ENCODE measurements around the gene ARHGEF10L.

The ARHGEF10L gene

GRCh38 chr1:17713993-17714392 lies 174.5 kb downstream of the ARHGEF10L start:
- FAIRE-seq: no peak
- TF ChIP-seq SPI1 (IDR thresholded peaks at IDR 0.05; ENCODE audit: low read depth, low read length) (no peak), PAX5 (IDR thresholded peaks at IDR 0.05; ENCODE audit: insufficient read depth, low read length, severe bottlenecking) (no peak), POLR2AphosphoS5 (IDR thresholded peaks at IDR 0.05; ENCODE audit: low read depth, low read length) (no peak), POU2F2 (IDR thresholded peaks at IDR 0.05; ENCODE audit: low read depth, low read length) (no peak), TAF1 (IDR thresholded peaks at IDR 0.05; ENCODE audit: low read depth, low read length) (no peak), POLR2A (IDR thresholded peaks at IDR 0.05; ENCODE audit: low read depth, low read length) (no peak)

DNA sequence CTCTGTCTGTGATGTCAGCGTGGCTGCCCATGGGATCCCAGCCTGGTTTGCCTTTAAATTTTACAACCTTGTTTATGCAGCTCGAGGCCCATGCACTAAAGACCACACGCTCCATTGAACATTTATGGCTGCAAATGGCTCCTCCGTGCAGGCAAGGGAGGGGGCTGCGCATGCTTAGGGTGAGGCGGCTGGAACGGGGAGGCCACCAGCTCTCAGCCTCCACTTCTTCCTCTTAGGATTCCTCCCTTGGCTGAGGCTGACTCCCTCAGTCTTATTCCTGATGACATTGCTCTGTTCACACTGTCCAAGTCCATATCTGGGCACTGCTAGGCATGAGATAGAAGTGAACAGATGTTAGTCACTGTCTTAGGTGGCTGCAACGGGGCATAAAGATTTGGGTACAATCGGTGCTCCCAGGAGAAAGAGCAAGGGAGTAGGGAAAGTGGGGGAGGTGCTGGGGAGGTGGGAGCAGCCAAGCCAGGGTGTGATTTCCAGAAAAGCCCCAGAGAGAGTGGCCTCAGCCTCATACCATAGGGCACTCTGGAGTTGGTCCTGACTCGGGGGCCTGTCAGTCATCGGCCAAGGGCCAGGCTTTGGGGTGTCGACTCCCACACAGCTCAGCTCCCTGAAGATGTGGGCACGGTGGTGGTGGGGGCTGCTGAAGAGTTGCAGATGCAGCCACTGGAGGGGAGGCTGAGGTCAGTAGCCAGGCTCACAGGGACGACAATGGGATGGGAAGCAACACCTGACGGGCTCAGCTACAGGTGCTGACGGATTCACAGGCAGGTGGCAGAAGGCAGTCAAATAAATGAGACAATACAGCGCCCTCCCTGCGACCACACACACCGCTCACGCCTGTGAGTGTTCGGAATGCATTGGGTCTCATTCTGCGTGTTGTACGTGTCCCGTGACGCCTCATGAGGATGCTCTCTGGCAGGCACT lies 178.4 kb downstream of the ARHGEF10L start:
- TF ChIP-seq POU2F2 (IDR thresholded peaks at IDR 0.05; ENCODE audit: low read depth, low read length): no peak
- no peak for TF ChIP-seq TAF1 (IDR thresholded peaks at IDR 0.05; ENCODE audit: low read depth, low read length)
- TF ChIP-seq PAX5 (IDR thresholded peaks at IDR 0.05; ENCODE audit: insufficient read depth, low read length, severe bottlenecking): no peak
- no peak for TF ChIP-seq SPI1 (IDR thresholded peaks at IDR 0.05; ENCODE audit: low read depth, low read length)
- no peak for TF ChIP-seq POLR2A (IDR thresholded peaks at IDR 0.05; ENCODE audit: low read depth, low read length)
- no peak for TF ChIP-seq POLR2AphosphoS5 (IDR thresholded peaks at IDR 0.05; ENCODE audit: low read depth, low read length)
- no peak for DNase-seq (ENCODE audit: insufficient read length, low spot score)
- no peak for FAIRE-seq

More at GRCh38 chr1:17713993-17714392, 174.5 kb downstream of the ARHGEF10L start:
- DNase-seq (ENCODE audit: insufficient read length, low spot score): no peak

DNA sequence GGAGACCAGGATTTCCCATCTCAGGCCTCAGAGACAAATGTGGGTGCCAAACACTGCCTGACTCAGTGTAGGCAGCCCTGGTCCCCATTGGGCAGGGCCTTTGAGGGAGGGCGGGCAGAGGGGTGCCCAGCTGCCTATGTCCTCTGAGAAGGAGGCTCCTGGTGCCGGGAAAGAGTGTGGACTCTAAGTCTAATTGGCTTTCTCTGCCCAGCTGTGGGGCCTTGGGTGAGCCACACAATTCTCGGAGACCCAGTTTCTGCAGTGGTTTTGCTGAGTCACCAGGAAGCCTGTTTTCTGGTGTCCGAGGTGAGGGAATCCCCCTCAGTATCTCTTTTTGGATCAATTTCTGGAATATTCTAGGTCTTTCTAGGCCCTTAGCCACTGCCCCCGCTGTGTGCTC lies 180.4 kb downstream of the ARHGEF10L start:
- DNase-seq (ENCODE audit: insufficient read length, low spot score): no peak
- FAIRE-seq: no peak
- no peak for TF ChIP-seq POLR2A (IDR thresholded peaks at IDR 0.05; ENCODE audit: low read depth, low read length)
- TF ChIP-seq SPI1 (IDR thresholded peaks at IDR 0.05; ENCODE audit: low read depth, low read length): no peak
- no peak for TF ChIP-seq POU2F2 (IDR thresholded peaks at IDR 0.05; ENCODE audit: low read depth, low read length)
- no peak for TF ChIP-seq POLR2AphosphoS5 (IDR thresholded peaks at IDR 0.05; ENCODE audit: low read depth, low read length)
- no peak for TF ChIP-seq PAX5 (IDR thresholded peaks at IDR 0.05; ENCODE audit: insufficient read depth, low read length, severe bottlenecking)
- no peak for TF ChIP-seq TAF1 (IDR thresholded peaks at IDR 0.05; ENCODE audit: low read depth, low read length)

GRCh38 chr1:17721444-17721843 lies 181.9 kb downstream of the ARHGEF10L start:
- DNase-seq (ENCODE audit: insufficient read length, low spot score): no peak
- TF ChIP-seq POLR2AphosphoS5 (IDR thresholded peaks at IDR 0.05; ENCODE audit: low read depth, low read length) (no peak), TAF1 (IDR thresholded peaks at IDR 0.05; ENCODE audit: low read depth, low read length) (no peak), POU2F2 (IDR thresholded peaks at IDR 0.05; ENCODE audit: low read depth, low read length) (no peak), SPI1 (IDR thresholded peaks at IDR 0.05; ENCODE audit: low read depth, low read length) (no peak), POLR2A (IDR thresholded peaks at IDR 0.05; ENCODE audit: low read depth, low read length) (no peak), PAX5 (IDR thresholded peaks at IDR 0.05; ENCODE audit: insufficient read depth, low read length, severe bottlenecking) (no peak)
- no peak for FAIRE-seq

GRCh38 chr1:17723684-17724083 lies 184.2 kb downstream of the ARHGEF10L start:
- DNase-seq (ENCODE audit: insufficient read length, low spot score) (no peak), FAIRE-seq (no peak)
- TF ChIP-seq TAF1 (IDR thresholded peaks at IDR 0.05; ENCODE audit: low read depth, low read length): no peak

GRCh38 chr1:17724150-17724549 lies 184.7 kb downstream of the ARHGEF10L start:
- no peak for TF ChIP-seq SPI1 (IDR thresholded peaks at IDR 0.05; ENCODE audit: low read depth, low read length)
- no peak for TF ChIP-seq POLR2AphosphoS5 (IDR thresholded peaks at IDR 0.05; ENCODE audit: low read depth, low read length)
- no peak for TF ChIP-seq TAF1 (IDR thresholded peaks at IDR 0.05; ENCODE audit: low read depth, low read length)
- TF ChIP-seq POLR2A (IDR thresholded peaks at IDR 0.05; ENCODE audit: low read depth, low read length): no peak
- no peak for TF ChIP-seq PAX5 (IDR thresholded peaks at IDR 0.05; ENCODE audit: insufficient read depth, low read length, severe bottlenecking)
- TF ChIP-seq POU2F2 (IDR thresholded peaks at IDR 0.05; ENCODE audit: low read depth, low read length): no peak
- DNase-seq (ENCODE audit: insufficient read length, low spot score) (no peak), FAIRE-seq (no peak)

DNA sequence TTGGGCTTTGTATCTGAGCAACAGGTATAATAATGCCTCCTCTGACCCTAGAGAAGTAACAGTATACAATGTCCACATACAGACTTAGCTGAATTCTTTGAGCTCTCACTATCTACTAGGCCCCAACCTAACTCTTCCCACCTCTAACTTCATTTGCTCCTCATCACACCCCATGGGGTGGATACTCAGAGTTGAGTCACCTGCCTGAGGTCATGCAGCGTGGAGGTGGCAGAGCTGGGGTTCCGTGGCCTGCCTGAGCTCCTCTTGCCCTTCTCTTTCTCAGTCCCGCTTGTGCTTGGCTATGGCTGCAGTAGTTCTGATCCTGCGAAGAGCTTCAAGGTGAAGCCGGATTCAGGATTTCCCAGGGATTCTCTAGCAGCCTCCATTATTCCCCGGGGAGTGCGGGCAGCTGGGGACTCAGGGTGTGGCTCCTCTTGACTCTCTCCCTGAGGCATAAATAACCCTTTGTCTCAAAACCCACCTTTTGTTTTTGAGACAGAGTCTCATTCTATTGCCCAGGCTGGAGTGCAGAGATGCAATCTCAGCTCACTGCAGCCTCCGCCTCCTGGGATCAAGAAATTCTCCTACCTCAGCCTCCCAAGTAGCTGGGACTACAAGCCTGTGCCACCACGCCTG lies 185.7 kb downstream of the ARHGEF10L start:
- FAIRE-seq: no peak
- DNase-seq (ENCODE audit: insufficient read length, low spot score): no peak
- TF ChIP-seq POLR2AphosphoS5 (IDR thresholded peaks at IDR 0.05; ENCODE audit: low read depth, low read length) (no peak), POU2F2 (IDR thresholded peaks at IDR 0.05; ENCODE audit: low read depth, low read length) (no peak), PAX5 (IDR thresholded peaks at IDR 0.05; ENCODE audit: insufficient read depth, low read length, severe bottlenecking) (no peak), SPI1 (IDR thresholded peaks at IDR 0.05; ENCODE audit: low read depth, low read length) (no peak), POLR2A (IDR thresholded peaks at IDR 0.05; ENCODE audit: low read depth, low read length) (no peak), TAF1 (IDR thresholded peaks at IDR 0.05; ENCODE audit: low read depth, low read length) (no peak)

DNA sequence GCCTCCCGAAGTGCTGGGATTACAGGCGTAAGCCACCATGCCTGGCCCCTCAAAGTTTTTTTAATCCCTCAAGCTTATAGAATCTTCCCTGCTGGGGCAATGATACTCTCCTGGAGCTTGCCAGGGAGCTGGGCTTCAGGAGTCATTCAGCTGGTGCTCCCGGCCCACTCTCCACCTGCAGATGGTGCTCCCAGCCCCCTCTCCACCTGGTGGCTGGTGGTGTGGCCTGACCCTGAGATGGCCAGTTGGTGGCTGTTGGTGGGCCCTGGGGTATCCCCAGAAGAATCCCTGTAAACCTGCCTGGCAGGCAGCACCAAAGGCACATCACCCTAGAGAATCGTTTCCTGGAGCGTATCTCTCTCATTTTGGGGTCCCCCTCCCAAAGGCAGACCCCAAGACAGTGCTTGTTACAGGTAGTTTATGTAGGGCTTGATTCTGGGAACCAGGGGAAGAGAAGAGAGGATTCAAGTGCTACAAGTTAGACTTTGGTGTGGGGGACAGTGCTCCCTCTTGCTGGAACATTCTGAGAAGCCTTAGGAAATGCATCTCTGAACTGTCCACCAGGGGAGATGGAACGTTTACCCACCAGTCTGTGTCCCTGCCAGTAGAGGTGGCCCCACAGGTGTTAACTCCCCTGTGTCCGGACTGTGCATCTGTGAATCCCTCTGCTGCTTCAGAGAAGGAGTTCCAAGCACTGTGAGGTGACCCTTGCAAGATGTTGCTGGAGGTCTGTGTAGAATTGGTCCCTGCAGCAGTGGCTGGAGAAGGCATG lies 186.5 kb downstream of the ARHGEF10L start:
- DNase-seq (ENCODE audit: insufficient read length, low spot score) (no peak), FAIRE-seq (no peak)
- no peak for TF ChIP-seq SPI1 (IDR thresholded peaks at IDR 0.05; ENCODE audit: low read depth, low read length)
- TF ChIP-seq TAF1 (IDR thresholded peaks at IDR 0.05; ENCODE audit: low read depth, low read length): no peak
- no peak for TF ChIP-seq POLR2AphosphoS5 (IDR thresholded peaks at IDR 0.05; ENCODE audit: low read depth, low read length)
- TF ChIP-seq POLR2A (IDR thresholded peaks at IDR 0.05; ENCODE audit: low read depth, low read length): no peak
- TF ChIP-seq PAX5 (IDR thresholded peaks at IDR 0.05; ENCODE audit: insufficient read depth, low read length, severe bottlenecking): no peak
- TF ChIP-seq POU2F2 (IDR thresholded peaks at IDR 0.05; ENCODE audit: low read depth, low read length): no peak
